GM21576 (cell line): ENCODE results near the gene PCSK5.

Experiments
- ATAC-seq: cut with Tn5 transposase; IDR thresholded peaks from one replicate; pipeline ENCODE4 v1.9.1; 2021; ENCODE audit warnings: mild to moderate bottlenecking, moderate library complexity; ENCODE audit not compliant: unreplicated experiment

PCSK5 gene

GRCh38 chr9:75918909-75919308, 28.4 kb downstream of the PCSK5 start:
- ATAC-seq, result no peak

- no peak for ATAC-seq
Measured at GRCh38 chr9:75921391-75922127, 31.1 kb downstream of the PCSK5 start.

GRCh38 chr9:75926385-75926784, 35.9 kb downstream of the PCSK5 start:
- no peak for ATAC-seq

- ATAC-seq, result no peak
Measured at GRCh38 chr9:75927356-75927755, 36.9 kb downstream of the PCSK5 start.

GRCh38 chr9:75930190-75930589, 39.7 kb downstream of the PCSK5 start:
- ATAC-seq, result no peak

GRCh38 chr9:75930730-75931321, 40.4 kb downstream of the PCSK5 start:
- ATAC-seq, result no peak

- ATAC-seq, result no peak
Measured at GRCh38 chr9:75933982-75934381, 43.5 kb downstream of the PCSK5 start.

- no peak for ATAC-seq
Measured at GRCh38 chr9:75935591-75935990, 45.1 kb downstream of the PCSK5 start.

GRCh38 chr9:75937521-75938258, 47.2 kb downstream of the PCSK5 start:
- no peak for ATAC-seq

GRCh38 chr9:75938946-75939345, 48.5 kb downstream of the PCSK5 start:
- no peak for ATAC-seq

- ATAC-seq, result no peak
Measured at GRCh38 chr9:75939536-75940111, 49.2 kb downstream of the PCSK5 start.

- no peak for ATAC-seq
Measured at GRCh38 chr9:75941066-75941465, 50.6 kb downstream of the PCSK5 start.

- ATAC-seq, result no peak
Measured at GRCh38 chr9:75941577-75942311, 51.3 kb downstream of the PCSK5 start.

- no peak for ATAC-seq
Measured at GRCh38 chr9:75946766-75947165, 56.3 kb downstream of the PCSK5 start.

GRCh38 chr9:75947233-75947632, 56.8 kb downstream of the PCSK5 start:
- ATAC-seq, result no peak

- ATAC-seq, result no peak
Measured at GRCh38 chr9:75950998-75951397, 60.5 kb downstream of the PCSK5 start.

GRCh38 chr9:75953218-75953617, 62.7 kb downstream of the PCSK5 start:
- ATAC-seq, result no peak

- ATAC-seq, result no peak
Measured at GRCh38 chr9:75956161-75956560, 65.7 kb downstream of the PCSK5 start.

- no peak for ATAC-seq
Measured at GRCh38 chr9:75957116-75957515, 66.6 kb downstream of the PCSK5 start.

- ATAC-seq, result no peak
Measured at GRCh38 chr9:75958226-75958625, 67.8 kb downstream of the PCSK5 start.

- no peak for ATAC-seq
Measured at GRCh38 chr9:75960551-75960950, 70.1 kb downstream of the PCSK5 start.
